Activated naive CD8-positive, alpha-beta T cell (primary cell): ENCODE data around the gene KAT6B.
A peak's percentile ranks its signal among the peaks of the same experiment; 100 is the strongest.
"Not testable (repeated sequence)": the region's sequence is repeated elsewhere in the genome, so short reads cannot be mapped to it uniquely, and the experiment has no call there.

Experiments
- H3K27ac Mint-ChIP-seq: one replicate; pipeline ENCODE4 v1.8.0; 2021; ENCODE audit warnings: mixed read lengths
- H3K27me3 Mint-ChIP-seq: one replicate; pipeline ENCODE4 v1.8.0; 2021; ENCODE audit warnings: mixed read lengths
- H3K36me3 Mint-ChIP-seq: one replicate; pipeline ENCODE4 v1.8.0; 2021; ENCODE audit warnings: mixed read lengths
- H3K4me1 Mint-ChIP-seq: one replicate; pipeline ENCODE4 v1.8.0; 2021; ENCODE audit warnings: low read depth, mixed read lengths
- H3K4me3 Mint-ChIP-seq: one replicate; pipeline ENCODE4 v1.8.0; 2021; ENCODE audit warnings: mild to moderate bottlenecking, mixed read lengths
- H3K9me3 Mint-ChIP-seq: one replicate; pipeline ENCODE4 v1.8.0; 2021; ENCODE audit warnings: low read depth, mixed read lengths

KAT6B gene

GRCh38 chr10:74882831-74883230, 56.4 kb downstream of the KAT6B start:
- H3K4me3 Mint-ChIP-seq = no peak overlapping the region
- H3K27ac Mint-ChIP-seq = no peak overlapping the region
- peaks cover 3% of the 10 kb centered on the region for H3K36me3 Mint-ChIP-seq
- peaks cover 54% of the 10 kb centered on the region for H3K4me1 Mint-ChIP-seq
- H3K27me3 Mint-ChIP-seq = no peaks in the 10 kb centered on the region
- H3K9me3 Mint-ChIP-seq = no peaks in the 10 kb centered on the region

GRCh38 chr10:74883428-74883827, 57.0 kb downstream of the KAT6B start:
- Mint-ChIP-seq H3K36me3 (peaks cover 3% of the 10 kb centered on the region), H3K9me3 (no peaks in the 10 kb centered on the region), H3K27ac (no peak overlapping the region), H3K4me3 (no peak overlapping the region), H3K4me1 (peaks cover 57% of the 10 kb centered on the region), H3K27me3 (no peaks in the 10 kb centered on the region)

GRCh38 chr10:74887614-74888284, 61.3 kb downstream of the KAT6B start:
- H3K27me3 Mint-ChIP-seq = no peaks in the 10 kb centered on the region
- no peak overlapping the region for H3K4me3 Mint-ChIP-seq
- peaks cover 67% of the 10 kb centered on the region for H3K4me1 Mint-ChIP-seq
- peak overlapping the region; percentile 29 for H3K27ac Mint-ChIP-seq
- no peaks in the 10 kb centered on the region for H3K36me3 Mint-ChIP-seq
- no peaks in the 10 kb centered on the region for H3K9me3 Mint-ChIP-seq

GRCh38 chr10:74888962-74889661, 62.7 kb downstream of the KAT6B start:
- Mint-ChIP-seq H3K9me3 (no peaks in the 10 kb centered on the region), H3K27me3 (no peaks in the 10 kb centered on the region), H3K27ac (peak overlapping the region; percentile 56), H3K4me3 (no peak overlapping the region), H3K36me3 (no peaks in the 10 kb centered on the region), H3K4me1 (peaks cover 56% of the 10 kb centered on the region)

GRCh38 chr10:74889662-74889998, 63.2 kb downstream of the KAT6B start:
- Mint-ChIP-seq H3K4me3 (no peak overlapping the region), H3K9me3 (no peaks in the 10 kb centered on the region), H3K4me1 (peaks cover 57% of the 10 kb centered on the region), H3K27me3 (no peaks in the 10 kb centered on the region), H3K27ac (peak overlapping the region; percentile 56), H3K36me3 (no peaks in the 10 kb centered on the region)

GRCh38 chr10:74890460-74890859, 64.1 kb downstream of the KAT6B start:
- Mint-ChIP-seq H3K27ac (no peak overlapping the region), H3K4me1 (peaks cover 54% of the 10 kb centered on the region), H3K9me3 (no peaks in the 10 kb centered on the region), H3K4me3 (no peak overlapping the region), H3K27me3 (no peaks in the 10 kb centered on the region), H3K36me3 (no peaks in the 10 kb centered on the region)

GRCh38 chr10:74891053-74891452, 64.7 kb downstream of the KAT6B start:
- peaks cover 53% of the 10 kb centered on the region for H3K4me1 Mint-ChIP-seq
- H3K4me3 Mint-ChIP-seq = no peak overlapping the region
- H3K36me3 Mint-ChIP-seq = no peaks in the 10 kb centered on the region
- H3K27ac Mint-ChIP-seq = no peak overlapping the region
- no peaks in the 10 kb centered on the region for H3K27me3 Mint-ChIP-seq
- H3K9me3 Mint-ChIP-seq = no peaks in the 10 kb centered on the region

GRCh38 chr10:74892839-74893238, 66.4 kb downstream of the KAT6B start:
- H3K9me3 Mint-ChIP-seq = no peaks in the 10 kb centered on the region
- no peak overlapping the region for H3K4me3 Mint-ChIP-seq
- peaks cover 59% of the 10 kb centered on the region for H3K4me1 Mint-ChIP-seq
- H3K27me3 Mint-ChIP-seq = no peaks in the 10 kb centered on the region
- no peaks in the 10 kb centered on the region for H3K36me3 Mint-ChIP-seq
- H3K27ac Mint-ChIP-seq = peak overlapping the region; percentile 2

- H3K9me3 Mint-ChIP-seq, H3K27ac Mint-ChIP-seq, H3K36me3 Mint-ChIP-seq, H3K27me3 Mint-ChIP-seq, H3K4me3 Mint-ChIP-seq: not testable (repeated sequence)
- peaks cover 59% of the 10 kb centered on the region for H3K4me1 Mint-ChIP-seq
Observed at GRCh38 chr10:74893329-74893728, 66.9 kb downstream of the KAT6B start.

GRCh38 chr10:74896788-74897527, 70.6 kb downstream of the KAT6B start:
- H3K27me3 Mint-ChIP-seq = no peaks in the 10 kb centered on the region
- H3K4me3 Mint-ChIP-seq = no peak overlapping the region
- H3K27ac Mint-ChIP-seq = peak overlapping the region; percentile 30
- H3K4me1 Mint-ChIP-seq = peaks cover 63% of the 10 kb centered on the region
- H3K36me3 Mint-ChIP-seq = peaks cover 5% of the 10 kb centered on the region
- no peaks in the 10 kb centered on the region for H3K9me3 Mint-ChIP-seq

GRCh38 chr10:74898201-74898976, 72.0 kb downstream of the KAT6B start:
- no peaks in the 10 kb centered on the region for H3K27me3 Mint-ChIP-seq
- H3K4me3 Mint-ChIP-seq = peak overlapping the region; percentile 5
- peak overlapping the region; percentile 10 for H3K27ac Mint-ChIP-seq
- H3K9me3 Mint-ChIP-seq = no peaks in the 10 kb centered on the region
- H3K4me1 Mint-ChIP-seq = peaks cover 60% of the 10 kb centered on the region
- H3K36me3 Mint-ChIP-seq = peaks cover 6% of the 10 kb centered on the region

GRCh38 chr10:74900297-74900696, 73.9 kb downstream of the KAT6B start:
- H3K4me1 Mint-ChIP-seq = peaks cover 72% of the 10 kb centered on the region
- peaks cover 6% of the 10 kb centered on the region for H3K36me3 Mint-ChIP-seq
- H3K27me3 Mint-ChIP-seq = no peaks in the 10 kb centered on the region
- peak overlapping the region; percentile 37 for H3K27ac Mint-ChIP-seq
- no peaks in the 10 kb centered on the region for H3K9me3 Mint-ChIP-seq
- H3K4me3 Mint-ChIP-seq = peak overlapping the region; percentile 57

GRCh38 chr10:74901301-74901700, 74.9 kb downstream of the KAT6B start:
- peaks cover 6% of the 10 kb centered on the region for H3K36me3 Mint-ChIP-seq
- H3K4me3 Mint-ChIP-seq = no peak overlapping the region
- peaks cover 73% of the 10 kb centered on the region for H3K4me1 Mint-ChIP-seq
- H3K9me3 Mint-ChIP-seq = no peaks in the 10 kb centered on the region
- no peaks in the 10 kb centered on the region for H3K27me3 Mint-ChIP-seq
- peak overlapping the region; percentile 14 for H3K27ac Mint-ChIP-seq

GRCh38 chr10:74901867-74902450, 75.6 kb downstream of the KAT6B start:
- peaks cover 7% of the 10 kb centered on the region for H3K36me3 Mint-ChIP-seq
- H3K9me3 Mint-ChIP-seq = no peaks in the 10 kb centered on the region
- H3K27me3 Mint-ChIP-seq = no peaks in the 10 kb centered on the region
- H3K4me3 Mint-ChIP-seq = no peak overlapping the region
- H3K27ac Mint-ChIP-seq = peak overlapping the region; percentile 24
- H3K4me1 Mint-ChIP-seq = peaks cover 73% of the 10 kb centered on the region
